Gastroesophageal sphincter (tissue), 4 donors: ENCODE results near the gene HMHB1. TPM values are rescaled to one million over a fixed set of nuclear protein-coding genes. Genes with fewer than 3 reads are reported as not detected.

Source experiments
- ATAC-seq: fragments of 150-250 bp; one replicate; pipeline ENCODE4 v1.9.1; 2016; ENCODE audit warnings: mild to moderate bottlenecking, moderate library complexity
- H3K27ac ChIP-seq, 4 donors: fragments of 200-600 bp; sonication (generic) in 3 of 4; 1 replicate in 3 of 4; 2 replicates in 1 of 4; pipeline ENCODE4 v1.5.1; 2016 to 2019
- H3K27me3 ChIP-seq: fragments of 200-600 bp; sonication (generic); one replicate; pipeline ENCODE4 v1.5.1; 2019
- H3K36me3 ChIP-seq, 2 donors: fragments of 200-600 bp; sonication (generic); one replicate each; pipeline ENCODE4 v1.5.1; 2019; ENCODE audit warnings: control low read depth in 1 of 2
- H3K4me1 ChIP-seq, 3 donors: fragments of 200-600 bp; sonication (generic); 1 replicate in 2 of 3; 2 replicates in 1 of 3; pipeline ENCODE4 v1.5.1; 2016 to 2019; ENCODE audit warnings: control low read depth in 2 of 3
- H3K4me3 ChIP-seq, 2 donors: fragments of 200-600 bp; sonication (generic); one replicate each; pipeline ENCODE4 v1.5.1; 2019; ENCODE audit warnings: mild to moderate bottlenecking in 1 of 2, moderate library complexity in 1 of 2
- H3K9me3 ChIP-seq, 3 donors: fragments of 200-600 bp; sonication (generic); one replicate each; pipeline ENCODE4 v1.5.1; 2017 to 2019; ENCODE audit warnings: control low read depth in 2 of 3
- CTCF ChIP-seq, 4 experiments: fragments of 200-600 bp in 2 of 4; fragments of 450-650 bp in 2 of 4; sonication (generic) in 1 of 4; IDR thresholded peaks; one replicate each; pipeline ENCODE4 v1.5.1; 2017 to 2019; ENCODE audit warnings: antibody characterized with exemption in 4 of 4, mild to moderate bottlenecking in 2 of 4, moderate library complexity in 2 of 4
- EP300 ChIP-seq: sonication (generic); formaldehyde crosslinking; IDR thresholded peaks from one replicate; pipeline ENCODE4 v1.6.1; 2017; ENCODE audit warnings: antibody characterized with exemption, mild to moderate bottlenecking
- POLR2A ChIP-seq, 2 donors: fragments of 450-650 bp; IDR thresholded peaks; one replicate each; pipeline ENCODE4 v1.6.1; 2017; ENCODE audit warnings: antibody characterized with exemption in 2 of 2, mild to moderate bottlenecking in 2 of 2, moderate library complexity in 1 of 2
- POLR2AphosphoS5 ChIP-seq: sonication (generic); formaldehyde crosslinking; IDR thresholded peaks from one replicate; pipeline ENCODE4 v1.6.1; 2017; ENCODE audit warnings: antibody characterized with exemption
- WGBS, 2 donors: methylation state at CpG; one replicate each; pipeline ENCODE4 v1.1.5; 2018; ENCODE audit warnings: low coverage in 1 of 2; 5-methylcytosine and 5-hydroxymethylcytosine counted together
- total RNA-seq, 4 donors: library from RNA; depleted of rRNA; stranded (reverse); fragments of >200 nt; gene quantifications; one replicate each; pipeline ENCODE4 v1.1.0, GENCODE V29; 2016

The HMHB1 gene
- total RNA-seq, 4 donors from 2014 or later, result not detected

- no peaks in the 10 kb centered on the region for H3K36me3 ChIP-seq
- H3K9me3 ChIP-seq, result no peaks in the 10 kb centered on the region
- H3K27me3 ChIP-seq, result no peaks in the 10 kb centered on the region
- H3K4me3 ChIP-seq, result no peak overlapping the region
- no peaks in the 10 kb centered on the region for H3K4me1 ChIP-seq
- no peak for TF ChIP-seq POLR2A (IDR thresholded peaks at IDR 0.05)
- TF ChIP-seq CTCF (IDR thresholded peaks at IDR 0.05), result no peak
- no peak for TF ChIP-seq EP300
- TF ChIP-seq POLR2AphosphoS5, result no peak
- no peak overlapping the region for H3K27ac ChIP-seq
- no peak for ATAC-seq
Observed at GRCh38 chr5:143862271-143862670, 50.3 kb downstream of the HMHB1 start.

- H3K4me3 ChIP-seq, result no peak overlapping the region
- no peaks in the 10 kb centered on the region for H3K36me3 ChIP-seq
- H3K27ac ChIP-seq, result no peak overlapping the region
- no peaks in the 10 kb centered on the region for H3K9me3 ChIP-seq
- TF ChIP-seq POLR2AphosphoS5 (no peak), POLR2A (IDR thresholded peaks at IDR 0.05) (no peak), EP300 (no peak), CTCF (IDR thresholded peaks at IDR 0.05) (no peak)
- WGBS, 2 donors, result 63 to 70% methylated on average over 7 to 8 of the region's 8 CpGs
- H3K4me1 ChIP-seq, result no peaks in the 10 kb centered on the region
- no peaks in the 10 kb centered on the region for H3K27me3 ChIP-seq
- ATAC-seq, result no peak
Observed at GRCh38 chr5:143865426-143866025, 53.6 kb downstream of the HMHB1 start.
